Progenitor cell of endocrine pancreas (in vitro differentiated cells): ENCODE measurements around the gene GNG8. TPM values are rescaled to one million over a fixed set of nuclear protein-coding genes. Genes with fewer than 3 reads are reported as not detected.

ENCODE experiments used
- DNase-seq: peaks from one replicate; pipeline ENCODE4 v3.0.0; 2021; ENCODE audit warnings: low spot score; ENCODE audit not compliant: unreplicated experiment
- H3K27ac Mint-ChIP-seq: 2 replicates; pipeline ENCODE4 v1.8.0; 2021; ENCODE audit warnings: mild to moderate bottlenecking, moderate library complexity, mixed read lengths
- H3K27me3 Mint-ChIP-seq: 2 replicates; pipeline ENCODE4 v1.8.0; 2021; ENCODE audit warnings: mixed read lengths
- H3K36me3 Mint-ChIP-seq: 2 replicates; pipeline ENCODE4 v1.8.0; 2022; ENCODE audit warnings: mixed read lengths; ENCODE audit not compliant: insufficient read depth
- H3K4me1 Mint-ChIP-seq: 2 replicates; pipeline ENCODE4 v1.8.0; 2021; ENCODE audit warnings: low read depth, mixed read lengths
- H3K4me3 Mint-ChIP-seq: 2 replicates; pipeline ENCODE4 v1.8.0; 2021; ENCODE audit warnings: low read depth, mild to moderate bottlenecking, moderate library complexity, mixed read lengths
- H3K9me3 Mint-ChIP-seq: 2 replicates; pipeline ENCODE4 v1.8.0; 2021; ENCODE audit warnings: low read depth, mixed read lengths
- CTCF ChIP-seq: fragments of 200-600 bp; sonication (generic); IDR thresholded peaks from one replicate; pipeline ENCODE4 v1.5.0; 2021; ENCODE audit warnings: antibody characterized with exemption, mild to moderate bottlenecking; ENCODE audit not compliant: unreplicated experiment
- total RNA-seq: library from RNA; stranded (reverse); gene quantifications from 2 replicates; pipeline ENCODE4 v1.2.1, GENCODE V29; 2021

Gene GNG8
- total RNA-seq, 1 donor from 2014 or later = not detected

DNA sequence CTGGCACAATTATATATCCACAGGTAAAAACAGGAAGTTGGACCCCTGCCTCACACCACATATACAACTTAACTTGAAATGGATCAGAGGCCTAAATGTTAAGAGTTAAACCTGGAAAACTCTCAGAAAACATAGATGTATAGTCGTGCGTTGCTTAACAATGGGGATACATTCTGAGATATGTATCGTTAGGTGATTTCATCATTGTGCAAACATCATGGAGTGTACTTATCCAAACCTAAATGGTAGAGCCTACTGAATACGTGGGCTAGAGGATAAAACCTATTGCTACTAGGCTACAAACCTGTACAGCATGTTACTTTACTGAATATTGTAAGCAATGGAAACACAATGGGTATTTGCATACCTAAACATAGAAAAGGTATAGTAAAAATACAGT, 49.7 kb downstream of the GNG8 start:
- H3K36me3 Mint-ChIP-seq = peaks cover 2% of the 10 kb centered on the region
- no peak overlapping the region for H3K27ac Mint-ChIP-seq
- H3K9me3 Mint-ChIP-seq = peaks cover 11% of the 10 kb centered on the region
- DNase-seq = no peak
- no peak for TF ChIP-seq CTCF
- H3K4me3 Mint-ChIP-seq = no peak overlapping the region
- H3K4me1 Mint-ChIP-seq = no peaks in the 10 kb centered on the region
- no peaks in the 10 kb centered on the region for H3K27me3 Mint-ChIP-seq

DNA sequence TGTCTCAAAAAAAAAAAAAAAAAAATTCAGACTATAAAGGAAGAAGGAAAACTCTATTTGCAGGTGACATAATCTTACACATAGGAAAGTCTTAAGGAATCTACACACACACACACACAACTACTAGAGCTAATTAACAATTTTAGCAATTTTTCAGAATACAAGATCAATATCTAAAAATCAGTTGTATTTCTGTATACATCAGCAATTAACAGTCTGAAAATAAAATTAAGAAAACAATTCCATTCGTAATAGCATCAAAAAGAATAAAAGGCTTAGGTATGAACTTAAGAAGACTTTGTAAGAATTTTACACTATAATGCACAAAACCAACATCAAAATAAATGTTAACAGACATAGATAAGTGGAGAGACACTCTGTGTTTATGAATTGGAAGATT, 50.5 kb downstream of the GNG8 start:
- Mint-ChIP-seq H3K4me1 (no peaks in the 10 kb centered on the region), H3K27ac (no peak overlapping the region), H3K27me3 (peaks cover 3% of the 10 kb centered on the region), H3K36me3 (peaks cover 2% of the 10 kb centered on the region), H3K9me3 (peaks cover 15% of the 10 kb centered on the region), H3K4me3 (no peak overlapping the region)
- DNase-seq = no peak
- no peak for TF ChIP-seq CTCF

Other genes with a start within 250 kb of the GNG8 start
- gene CCDC8, start 222.6 kb downstream of the GNG8 start, total RNA-seq = 31.6 and 33.8 TPM in 2 replicates
- gene PNMA8C, start 207.3 kb downstream of the GNG8 start, total RNA-seq = 0.19 and 0.36 TPM in 2 replicates
- 27.5 and 28.1 TPM in 2 replicates for gene PNMA8A, start 164.6 kb downstream of the GNG8 start, total RNA-seq
- gene PNMA8B, start 140.3 kb downstream of the GNG8 start, total RNA-seq = 1.8 and 2.1 TPM in 2 replicates
- gene CALM3, start 34.9 kb downstream of the GNG8 start, total RNA-seq = 387 and 399 TPM in 2 replicates
- gene PTGIR, start 11.1 kb downstream of the GNG8 start, total RNA-seq = not detected in 2 replicates
- 2.6 and 3.1 TPM in 2 replicates for gene DACT3, start 25.0 kb upstream of the GNG8 start, total RNA-seq
- gene PRKD2, start 80.9 kb upstream of the GNG8 start, total RNA-seq = 69.3 and 74.9 TPM in 2 replicates
- 42.9 and 44.1 TPM in 2 replicates for gene FKRP, start 109.9 kb upstream of the GNG8 start, total RNA-seq
- 115 and 117 TPM in 2 replicates for gene STRN4, start 110.2 kb upstream of the GNG8 start, total RNA-seq
- gene SLC1A5, start 152.4 kb upstream of the GNG8 start, total RNA-seq = 24.2 and 33.5 TPM in 2 replicates
- 96.9 and 103 TPM in 2 replicates for gene AP2S1, start 214.6 kb upstream of the GNG8 start, total RNA-seq
- 84.9 and 86.0 TPM in 2 replicates for gene ARHGAP35, start 224.8 kb upstream of the GNG8 start, total RNA-seq